Body of pancreas (tissue), 4 donors: Measurements from ENCODE around the gene OR6M1. TPM values are rescaled to one million over a fixed set of nuclear protein-coding genes. Genes with fewer than 3 reads are reported as not detected.

ENCODE experiments used
- ATAC-seq: fragments of 150-250 bp; one replicate; pipeline ENCODE4 v1.9.1; 2016
- DNase-seq, 4 donors: peaks; one replicate each; pipeline ENCODE4 v3.0.0-alpha.2; 2019
- H3K27ac ChIP-seq, 4 donors: fragments of 200-600 bp; sonication (generic); 1 replicate in 3 of 4; 2 replicates in 1 of 4; pipeline versions ENCODE4 v1.5.1 to v1.6.1; 2016 to 2019; ENCODE audit warnings: mild to moderate bottlenecking in 1 of 4, mixed read lengths in 1 of 4, moderate library complexity in 1 of 4
- H3K27me3 ChIP-seq, 2 donors: fragments of 200-600 bp; sonication (generic); one replicate each; pipeline ENCODE4 v1.6.0; 2016; ENCODE audit warnings: mild to moderate bottlenecking in 1 of 2
- H3K36me3 ChIP-seq, 2 donors: fragments of 200-600 bp; sonication (generic); replicated peaks in 1 of 2; 2 replicates each; pipeline ENCODE4 v1.5.1; 2016; ENCODE audit warnings: low read depth in 2 of 2; ENCODE audit not compliant: insufficient read depth in 1 of 2
- H3K4me1 ChIP-seq: fragments of 200-600 bp; sonication (generic); one replicate; pipeline ENCODE4 v1.6.0; 2016
- H3K4me3 ChIP-seq, 2 donors: fragments of 200-600 bp; sonication (generic); 1 replicate in 1 of 2; 2 replicates in 1 of 2; pipeline ENCODE4 v1.5.1; 2016 to 2019
- H3K9me3 ChIP-seq, 3 donors: fragments of 200-600 bp; sonication (generic); 1 replicate in 2 of 3; 2 replicates in 1 of 3; pipeline ENCODE4 v1.5.1; 2016
- POLR2A ChIP-seq, 3 donors: fragments of 450-650 bp; IDR thresholded peaks; one replicate each; pipeline ENCODE4 v1.6.1; 2016; ENCODE audit warnings: antibody characterized with exemption in 3 of 3, mild to moderate bottlenecking in 2 of 3
- WGBS, 2 donors: methylation state at CpG; one replicate each; pipeline ENCODE4 v1.1.5; 2017; 5-methylcytosine and 5-hydroxymethylcytosine counted together
- intact Hi-C: fragments of 100-400 bp; cut with DNase I; formaldehyde crosslinking; loops from one replicate; pipeline ENCODE4 v1.15.1; 2023
- small RNA-seq: library from RNA; depleted of rRNA; stranded (forward); fragments of <200 nt; gene quantifications from one replicate; pipeline ENCODE3, GENCODE V24; 2016
- total RNA-seq, 2 donors: library from RNA; depleted of rRNA; stranded (reverse); fragments of >200 nt; gene quantifications; one replicate each; pipeline ENCODE4 v1.1.0, GENCODE V29; 2016
- TF ChIP-seq, protein P1 (sequence below), 7 experiments: fragments of 450-650 bp in 4 of 7; fragments of 200-600 bp in 3 of 7; sonication (generic) in 3 of 7; IDR thresholded peaks; one replicate each; pipeline ENCODE4 v1.5.1; 2016 to 2019; ENCODE audit warnings: antibody characterized with exemption in 7 of 7

Gene OR6M1
- total RNA-seq, 2 donors from 2014 or later: not detected

DNA sequence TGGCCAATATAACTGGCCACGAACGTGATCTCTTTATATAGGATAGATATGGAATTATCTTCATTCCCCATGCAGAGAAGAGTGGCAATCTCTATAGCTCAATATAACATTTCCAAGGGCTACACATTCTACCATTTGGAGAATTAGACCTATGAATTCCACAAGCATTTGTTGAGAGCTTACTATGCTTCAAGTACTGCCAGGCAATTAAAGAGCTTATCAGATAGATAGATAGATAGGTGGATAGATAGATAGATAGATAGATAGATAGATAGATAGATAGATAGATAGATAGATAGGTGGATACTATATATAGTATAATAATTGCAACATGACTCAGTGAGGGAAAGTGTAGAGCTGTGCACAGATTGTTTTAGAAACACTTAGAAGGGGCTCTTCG lies 50.3 kb downstream of the OR6M1 start:
- Histone ChIP-seq H3K9me3 (no peaks in the 10 kb centered on the region), H3K27ac (no peak overlapping the region), H3K27me3 (no peaks in the 10 kb centered on the region), H3K4me1 (no peaks in the 10 kb centered on the region), H3K4me3 (no peak overlapping the region), H3K36me3 (no peaks in the 10 kb centered on the region)
- ATAC-seq: no peak
- no peak for DNase-seq
- WGBS, 2 donors: 81% methylated on average over 3 of the region's 3 CpGs
- intact Hi-C loops: no loop called here
- TF ChIP-seq POLR2A (IDR thresholded peaks at IDR 0.05): no peak
- TF ChIP-seq, protein P1, sequence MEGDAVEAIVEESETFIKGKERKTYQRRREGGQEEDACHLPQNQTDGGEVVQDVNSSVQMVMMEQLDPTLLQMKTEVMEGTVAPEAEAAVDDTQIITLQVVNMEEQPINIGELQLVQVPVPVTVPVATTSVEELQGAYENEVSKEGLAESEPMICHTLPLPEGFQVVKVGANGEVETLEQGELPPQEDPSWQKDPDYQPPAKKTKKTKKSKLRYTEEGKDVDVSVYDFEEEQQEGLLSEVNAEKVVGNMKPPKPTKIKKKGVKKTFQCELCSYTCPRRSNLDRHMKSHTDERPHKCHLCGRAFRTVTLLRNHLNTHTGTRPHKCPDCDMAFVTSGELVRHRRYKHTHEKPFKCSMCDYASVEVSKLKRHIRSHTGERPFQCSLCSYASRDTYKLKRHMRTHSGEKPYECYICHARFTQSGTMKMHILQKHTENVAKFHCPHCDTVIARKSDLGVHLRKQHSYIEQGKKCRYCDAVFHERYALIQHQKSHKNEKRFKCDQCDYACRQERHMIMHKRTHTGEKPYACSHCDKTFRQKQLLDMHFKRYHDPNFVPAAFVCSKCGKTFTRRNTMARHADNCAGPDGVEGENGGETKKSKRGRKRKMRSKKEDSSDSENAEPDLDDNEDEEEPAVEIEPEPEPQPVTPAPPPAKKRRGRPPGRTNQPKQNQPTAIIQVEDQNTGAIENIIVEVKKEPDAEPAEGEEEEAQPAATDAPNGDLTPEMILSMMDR (IDR thresholded peaks at IDR 0.05): no peak

Small RNA genes within 50 kb of the gene (small RNA-seq; reads per million reads assigned to genes)
- gene RNU1-21P: not detected

Other genes with a start within 250 kb of the OR6M1 start
- gene SCN3B, start 151.7 kb downstream of the OR6M1 start, total RNA-seq: 1 to 10 TPM in 1 of 2 donors, under 1 TPM in 1; 0.78 to 1.6 TPM
- gene ZNF202, start 64.7 kb downstream of the OR6M1 start, total RNA-seq: 10 to 100 TPM; 11.5 to 15.3 TPM
- not detected for gene OR6X1, start 51.8 kb downstream of the OR6M1 start, total RNA-seq
- not detected for gene TMEM225, start 79.3 kb upstream of the OR6M1 start, total RNA-seq
- gene OR8D4, start 95.8 kb upstream of the OR6M1 start, total RNA-seq: 10 to 100 TPM in 1 of 2 donors, 1 to 10 TPM in 1; 1.6 to 13.2 TPM
- 1 to 10 TPM in 1 of 2 donors, under 1 TPM in 1; 0.78 to 6.6 TPM for gene OR4D5, start 133.3 kb upstream of the OR6M1 start, total RNA-seq
- gene OR6T1, start 137.5 kb upstream of the OR6M1 start, total RNA-seq: not detected
- gene OR10S1, start 171.4 kb upstream of the OR6M1 start, total RNA-seq: not detected
- gene OR10G6, start 188.8 kb upstream of the OR6M1 start, total RNA-seq: not detected
- 1 to 10 TPM in 1 of 2 donors, under 1 TPM in 1; 0.52 to 5.3 TPM for gene OR10G4, start 206.6 kb upstream of the OR6M1 start, total RNA-seq
- gene OR10G9, start 216.7 kb upstream of the OR6M1 start, total RNA-seq: not detected
- not detected for gene OR10G8, start 220.4 kb upstream of the OR6M1 start, total RNA-seq
- gene OR10G7, start 235.0 kb upstream of the OR6M1 start, total RNA-seq: not detected